Fibroblast of lung (primary cell): ENCODE measurements around the gene STK36. TPM values are rescaled to one million over a fixed set of nuclear protein-coding genes. Genes with fewer than 3 reads are reported as not detected.

ENCODE experiments used
- DNase-seq, 2 donors: peaks; one replicate each; pipeline versions ENCODE4 v3.0.0 to v3.0.0-alpha.2; 2010; ENCODE audit warnings: low read depth in 2 of 2
- H2AFZ ChIP-seq: 2 replicates; pipeline ENCODE4 v1.5.1; 2012; ENCODE audit warnings: low read length, control low read depth, inconsistent platforms
- H3K27ac ChIP-seq: 2 replicates; pipeline ENCODE4 v1.5.1; 2011; ENCODE audit warnings: low read length, control low read depth; ENCODE audit not compliant: insufficient read depth
- H3K27me3 ChIP-seq: 2 replicates; pipeline ENCODE4 v1.5.1; 2011; ENCODE audit warnings: mild to moderate bottlenecking, low read length; ENCODE audit not compliant: control insufficient read depth, insufficient read depth
- H3K36me3 ChIP-seq: 2 replicates; pipeline ENCODE4 v1.5.1; 2011; ENCODE audit warnings: low read length; ENCODE audit not compliant: control insufficient read depth, insufficient read depth
- H3K4me1 ChIP-seq: 2 replicates; pipeline ENCODE4 v1.5.1; 2011; ENCODE audit warnings: low read length; ENCODE audit not compliant: control insufficient read depth, insufficient read depth; ENCODE audit errors: extremely low read depth
- H3K4me2 ChIP-seq: 2 replicates; pipeline ENCODE4 v1.5.1; 2011; ENCODE audit warnings: low read length, control low read depth; ENCODE audit not compliant: insufficient read depth; ENCODE audit errors: extremely low read depth
- H3K4me3 ChIP-seq, 4 experiments: fragments of 200-600 bp in 1 of 4; sonication (generic) in 1 of 4; replicated peaks in 1 of 4; 2 replicates each; pipeline ENCODE4 v1.5.1; 2011 to 2016; ENCODE audit warnings: low read length in 4 of 4, low read depth in 3 of 4, mild to moderate bottlenecking in 3 of 4, control low read depth in 2 of 4, inconsistent platforms in 1 of 4, mixed read lengths in 1 of 4; ENCODE audit not compliant: insufficient read depth in 1 of 4; ENCODE audit errors: control extremely low read depth in 1 of 4
- H3K79me2 ChIP-seq: 2 replicates; pipeline ENCODE4 v1.5.1; 2012; ENCODE audit warnings: mild to moderate bottlenecking, low read length, inconsistent platforms; ENCODE audit not compliant: control insufficient read depth, insufficient read depth
- H3K9ac ChIP-seq: 2 replicates; pipeline ENCODE4 v1.5.1; 2011; ENCODE audit warnings: mild to moderate bottlenecking, low read length, control low read depth; ENCODE audit not compliant: insufficient read depth
- H3K9me3 ChIP-seq: 2 replicates; pipeline ENCODE4 v1.5.1; 2012; ENCODE audit warnings: low read depth, low read length; ENCODE audit not compliant: control insufficient read depth, insufficient read depth
- H4K20me1 ChIP-seq: 2 replicates; pipeline ENCODE4 v1.5.1; 2011; ENCODE audit warnings: low read length; ENCODE audit not compliant: control insufficient read depth, insufficient read depth; ENCODE audit errors: extremely low read depth
- CTCF ChIP-seq, 2 donors: IDR thresholded peaks in 1 of 2; conservative IDR thresholded peaks in 1 of 2; 1 replicate in 1 of 2; 2 replicates in 1 of 2; pipeline ENCODE4 v1.5.1; 2011 to 2012; ENCODE audit warnings: low read length in 2 of 2, control low read depth in 1 of 2, inconsistent platforms in 1 of 2, low read depth in 1 of 2, mild to moderate bottlenecking in 1 of 2
- EZH2 ChIP-seq: IDR thresholded peaks from 2 replicates; pipeline ENCODE4 v1.5.1; 2012; ENCODE audit warnings: low read length, control low read depth, mild to moderate bottlenecking; ENCODE audit errors: missing control alignments
- polyA plus RNA-seq, 2 donors: library from polyadenylated mRNA; depleted of rRNA in 1 of 2; stranded (reverse) in 1 of 2; unstranded in 1 of 2; fragments of >200 nt; gene quantifications; 2 replicates each; pipeline ENCODE4 v1.2.1, GENCODE V29; 2011 to 2012; ENCODE audit warnings: missing spikeins in 1 of 2
- total RNA-seq: library from RNA; depleted of rRNA; stranded (reverse); fragments of >200 nt; gene quantifications from 2 replicates; pipeline ENCODE4 v1.2.1, GENCODE V29; 2014

Gene STK36
- total and polyA plus RNA-seq, 2 donors (not counting 1 experiment from before 2014, with no cell fraction given), result 21.4 to 36.0 TPM

- H2AFZ ChIP-seq, result no peak overlapping the region
- H3K27ac ChIP-seq, result no peak overlapping the region
- no peak for DNase-seq
- no peaks in the 10 kb centered on the region for H3K79me2 ChIP-seq
- no peak overlapping the region for H3K4me2 ChIP-seq
- no peaks in the 10 kb centered on the region for H3K27me3 ChIP-seq
- no peak overlapping the region for H3K4me3 ChIP-seq
- TF ChIP-seq CTCF (conservative IDR thresholded peaks at IDR 0.05 in 1 of 2, IDR thresholded peaks at IDR 0.05 in 1 of 2; ENCODE audit: low read depth in 1 of 2, low read length in 2 of 2) (no peak), EZH2 (no peak)
- H3K4me1 ChIP-seq, result no peaks in the 10 kb centered on the region
- peaks cover 12% of the 10 kb centered on the region for H3K36me3 ChIP-seq
- H4K20me1 ChIP-seq, result no peaks in the 10 kb centered on the region
- no peak overlapping the region for H3K9ac ChIP-seq
- H3K9me3 ChIP-seq, result no peaks in the 10 kb centered on the region
These were observed 74.5 kb downstream of the STK36 start for GRCh38 chr2:218746470-218746795.

- Histone ChIP-seq H3K4me3 (no peak overlapping the region), H3K4me1 (no peaks in the 10 kb centered on the region), H3K79me2 (no peaks in the 10 kb centered on the region), H4K20me1 (no peaks in the 10 kb centered on the region), H3K9me3 (no peaks in the 10 kb centered on the region), H3K4me2 (no peak overlapping the region), H2AFZ (no peak overlapping the region), H3K36me3 (peaks cover 12% of the 10 kb centered on the region), H3K9ac (no peak overlapping the region), H3K27ac (no peak overlapping the region), H3K27me3 (no peaks in the 10 kb centered on the region)
- DNase-seq, result no peak
- TF ChIP-seq CTCF (conservative IDR thresholded peaks at IDR 0.05 in 1 of 2, IDR thresholded peaks at IDR 0.05 in 1 of 2; ENCODE audit: low read depth in 1 of 2, low read length in 2 of 2), result no peak
- no peak for TF ChIP-seq EZH2
These were observed 75.1 kb downstream of the STK36 start for GRCh38 chr2:218746960-218747359.

- Histone ChIP-seq H3K36me3 (peaks cover 14% of the 10 kb centered on the region), H4K20me1 (no peaks in the 10 kb centered on the region), H3K9ac (no peak overlapping the region)
These were observed 77.0 kb downstream of the STK36 start for GRCh38 chr2:218748741-218749441.

More at GRCh38 chr2:218748741-218749441, 77.0 kb downstream of the STK36 start:
- no peak overlapping the region for H3K27ac ChIP-seq
- TF ChIP-seq CTCF (conservative IDR thresholded peaks at IDR 0.05 in 1 of 2, IDR thresholded peaks at IDR 0.05 in 1 of 2; ENCODE audit: low read depth in 1 of 2, low read length in 2 of 2) (no peak), EZH2 (no peak)
- no peaks in the 10 kb centered on the region for H3K4me1 ChIP-seq
- DNase-seq, result no peak
- no peaks in the 10 kb centered on the region for H3K9me3 ChIP-seq
- H3K79me2 ChIP-seq, result no peaks in the 10 kb centered on the region
- H3K27me3 ChIP-seq, result no peaks in the 10 kb centered on the region
- no peak overlapping the region for H3K4me3 ChIP-seq
- H2AFZ ChIP-seq, result no peak overlapping the region
- H3K4me2 ChIP-seq, result no peak overlapping the region

Other genes starting within 250 kb of the STK36 start
- gene USP37, start 103.7 kb upstream of the STK36 start, total RNA-seq, result 8.3 and 10.3 TPM in 2 replicates
- gene USP37, start 103.7 kb upstream of the STK36 start, polyA plus RNA-seq, result 3.5 and 4.6 TPM in 2 replicates
- gene CNOT9, start 103.2 kb upstream of the STK36 start, total RNA-seq, result 31.1 and 31.4 TPM in 2 replicates
- 45.9 and 70.1 TPM in 2 replicates for gene CNOT9, start 103.2 kb upstream of the STK36 start, polyA plus RNA-seq
- 3.9 and 10.7 TPM in 2 replicates for gene PLCD4, start 64.2 kb upstream of the STK36 start, total RNA-seq
- gene PLCD4, start 64.2 kb upstream of the STK36 start, polyA plus RNA-seq, result 4.1 and 5.8 TPM in 2 replicates
- 5.6 and 7.3 TPM in 2 replicates for gene ZNF142, start 12.5 kb upstream of the STK36 start, total RNA-seq
- gene ZNF142, start 12.5 kb upstream of the STK36 start, polyA plus RNA-seq, result 4.3 and 8.1 TPM in 2 replicates
- 26.2 and 38.3 TPM in 2 replicates for gene BCS1L, start 12.4 kb upstream of the STK36 start, total RNA-seq
- 28.8 and 38.8 TPM in 2 replicates for gene BCS1L, start 12.4 kb upstream of the STK36 start, polyA plus RNA-seq
- gene RNF25, start 84 bp upstream of the STK36 start, total RNA-seq, result 26.7 and 39.1 TPM in 2 replicates
- gene RNF25, start 84 bp upstream of the STK36 start, polyA plus RNA-seq, result 42.1 and 75.0 TPM in 2 replicates
- 5.9 and 9.4 TPM in 2 replicates for gene TTLL4, start 38.7 kb downstream of the STK36 start, total RNA-seq
- 6.1 and 14.4 TPM in 2 replicates for gene TTLL4, start 38.7 kb downstream of the STK36 start, polyA plus RNA-seq
- gene CYP27A1, start 110.1 kb downstream of the STK36 start, total RNA-seq, result 40.6 and 53.8 TPM in 2 replicates
- 12.7 and 16.2 TPM in 2 replicates for gene CYP27A1, start 110.1 kb downstream of the STK36 start, polyA plus RNA-seq
- gene PRKAG3, start 159.7 kb downstream of the STK36 start, total RNA-seq, result 0.26 and 0.33 TPM in 2 replicates
- 0.02 TPM in 1 of 2 replicates, not detected in the other for gene PRKAG3, start 159.7 kb downstream of the STK36 start, polyA plus RNA-seq
- not detected in 2 replicates for gene WNT6, start 187.7 kb downstream of the STK36 start, total RNA-seq
- gene WNT6, start 187.7 kb downstream of the STK36 start, polyA plus RNA-seq, result not detected in 2 replicates
- not detected in 2 replicates for gene WNT10A, start 208.8 kb downstream of the STK36 start, total RNA-seq
- gene WNT10A, start 208.8 kb downstream of the STK36 start, polyA plus RNA-seq, result not detected in 2 replicates